Pancreas (tissue), 10 donors: ENCODE data around the gene ZNF324B. TPM values are rescaled to one million over a fixed set of nuclear protein-coding genes. Genes with fewer than 3 reads are reported as not detected.

ENCODE experiments used
- ATAC-seq, 4 donors: fragments of 200-7000 bp; cut with Tn5 transposase; one replicate each; pipeline versions ENCODE4 v1.8.0 to v1.9.1; 2020; ENCODE audit warnings: mild to moderate bottlenecking in 4 of 4, moderate library complexity in 4 of 4
- DNase-seq, 6 donors: peaks; one replicate each; pipeline ENCODE4 v3.0.0-alpha.2; 2020
- FAIRE-seq: peaks from 2 replicates; lab custom pipeline; 2012; peaks lifted over from hg19 to GRCh38; lab: Jason Lieb, UNC
- H3K27ac ChIP-seq, 4 donors: fragments of 200-600 bp; sonication (generic); 1 replicate in 3 of 4; 2 replicates in 1 of 4; pipeline versions ENCODE4 v1.5.0 to v1.8.0; 2020
- H3K27me3 ChIP-seq, 4 donors: fragments of 200-600 bp; one replicate each; pipeline ENCODE4 v1.8.0; 2021
- H3K36me3 ChIP-seq, 3 donors: fragments of 200-600 bp; sonication (generic) in 1 of 3; one replicate each; pipeline versions ENCODE4 v1.5.0 to v1.8.0; 2020 to 2021
- H3K4me1 ChIP-seq, 3 donors: fragments of 200-600 bp; one replicate each; pipeline ENCODE4 v1.8.0; 2021
- H3K4me3 ChIP-seq, 4 donors: fragments of 200-600 bp; sonication (generic) in 2 of 4; one replicate each; pipeline versions ENCODE4 v1.5.0 to v1.8.0; 2020 to 2021
- H3K9me3 ChIP-seq, 4 donors: fragments of 200-600 bp; one replicate each; pipeline ENCODE4 v1.8.0; 2021
- CTCF ChIP-seq, 4 donors: fragments of 200-600 bp; sonication (generic) in 3 of 4; IDR thresholded peaks; one replicate each; pipeline versions ENCODE4 v1.5.0 to v1.8.0; 2021; ENCODE audit warnings: antibody characterized with exemption in 4 of 4
- WGBS, 2 donors: extraction: QIAGEN DNeasy Blood & Tissue Kit; methylation state at CpG; one replicate each; pipeline ENCODE4 v1.1.7; 2013; 5-methylcytosine and 5-hydroxymethylcytosine counted together
- intact Hi-C, 3 donors: fragments of 100-400 bp; cut with DNase I; formaldehyde crosslinking; loops; one replicate each; pipeline versions ENCODE4 v1.11.1 to v1.14.2; 2022
- polyA plus RNA-seq, 2 donors: library from polyadenylated mRNA; stranded (reverse); fragments of 200-250 nt; gene quantifications; one replicate each; pipeline ENCODE4 v1.2.3, GENCODE V29; 2013
- total RNA-seq, 6 donors: library from RNA; stranded (reverse); fragmentation: NEBNext Ultra II Directional in 4 of 6; extraction: Animal tissue kit (Norgen Biotek cat#: 25700) in 4 of 6; gene quantifications; one replicate each; pipeline versions ENCODE4 v1.2.1 to v1.2.4, GENCODE V29; 2021 to 2023
- donor health status: healthy with polysubstance abuse.
- donor health status: DM: no; HTN: no; CAD: no; lungs with moderate emphysema.
- donor health status: DM: no; HTN: no; CAD: no.
- donor health status: control.
- donor health status: control.
- donor health status: Bipolar disorder and iron deficiency.
- donor health status: DM: yes; HTN: yes; CAD: no.
- donor health status: DM: no; HTN: no; CAD: no.
- donor health status: DM: no; HTN: no; CAD: no.
- donor health status: DM: yes; HTN: yes; CAD: no.

Gene ZNF324B
- total and polyA plus RNA-seq, 8 donors = 3.0 to 5.6 (median 4.1) TPM

GRCh38 chr19:58453743-58454142, 2.3 kb downstream of the ZNF324B start:
- Histone ChIP-seq H3K27ac (no peak overlapping the region), H3K9me3 (no peaks in the 10 kb centered on the region), H3K36me3 (no peaks in the 10 kb centered on the region), H3K4me1 (peaks cover 0 to 3% (median 0%) of the 10 kb centered on the region in 3 donors), H3K27me3 (no peaks in the 10 kb centered on the region), H3K4me3 (no peak overlapping the region)
- TF ChIP-seq CTCF (IDR thresholded peaks at IDR 0.05) = no peak
- intact Hi-C loops = no loop called here
- WGBS, 2 donors = 93 to 94% methylated on average over 6 of the region's 6 CpGs
- ATAC-seq (no peak), FAIRE-seq (no peak), DNase-seq (no peak)

GRCh38 chr19:58455306-58455705, 3.9 kb downstream of the ZNF324B start:
- DNase-seq (no peak), FAIRE-seq (no peak)
- 95% methylated on average over 17 to 21 of the region's 21 CpGs for WGBS, 2 donors

GRCh38 chr19:58456111-58456510, 4.7 kb downstream of the ZNF324B start:
- H3K27ac ChIP-seq = no peak overlapping the region
- H3K4me3 ChIP-seq = no peak overlapping the region
- no peak for ATAC-seq
- H3K4me1 ChIP-seq = no peaks in the 10 kb centered on the region
- no peaks in the 10 kb centered on the region for H3K27me3 ChIP-seq
- DNase-seq = no peak
- H3K36me3 ChIP-seq = no peaks in the 10 kb centered on the region
- intact Hi-C loops = no loop called here
- no peak for TF ChIP-seq CTCF (IDR thresholded peaks at IDR 0.05)
- H3K9me3 ChIP-seq = no peaks in the 10 kb centered on the region
- FAIRE-seq = no peak
- WGBS, 2 donors = 95 to 100% methylated on average over 35 of the region's 35 CpGs

More at GRCh38 chr19:58455306-58455705, 3.9 kb downstream of the ZNF324B start:
- Histone ChIP-seq H3K4me3 (no peak overlapping the region), H3K36me3 (no peaks in the 10 kb centered on the region), H3K27ac (no peak overlapping the region), H3K9me3 (no peaks in the 10 kb centered on the region), H3K27me3 (no peaks in the 10 kb centered on the region), H3K4me1 (peaks cover 0 to 3% (median 0%) of the 10 kb centered on the region in 3 donors)
- TF ChIP-seq CTCF (IDR thresholded peaks at IDR 0.05) = no peak
- ATAC-seq = no peak
- intact Hi-C loops = no loop called here

GRCh38 chr19:58460039-58460438, 8.6 kb downstream of the ZNF324B start:
- no peaks in the 10 kb centered on the region for H3K9me3 ChIP-seq
- intact Hi-C loops = no loop called here
- no peak overlapping the region for H3K27ac ChIP-seq
- H3K27me3 ChIP-seq = no peaks in the 10 kb centered on the region
- WGBS, 2 donors = 83 to 100% methylated on average over 2 of the region's 2 CpGs
- no peak for ATAC-seq
- no peak overlapping the region for H3K4me3 ChIP-seq
- FAIRE-seq = no peak
- TF ChIP-seq CTCF (IDR thresholded peaks at IDR 0.05) = no peak
- no peak for DNase-seq
- H3K4me1 ChIP-seq = no peaks in the 10 kb centered on the region
- H3K36me3 ChIP-seq = no peaks in the 10 kb centered on the region

GRCh38 chr19:58466089-58466759, 14.8 kb downstream of the ZNF324B start:
- FAIRE-seq (no peak), DNase-seq (no peak), ATAC-seq (peak; percentile 39 to 54 (median 52))
- no peak for TF ChIP-seq CTCF (IDR thresholded peaks at IDR 0.05)
- Histone ChIP-seq H3K4me3 (peak overlapping the region; percentile 96 to 100 (median 98)), H3K27ac (peak overlapping the region in 1 of 4 donors; percentile 54), H3K4me1 (peaks cover 0 to 5% (median 0%) of the 10 kb centered on the region in 3 donors), H3K36me3 (peaks cover 0 to 3% (median 0%) of the 10 kb centered on the region in 3 donors), H3K9me3 (no peaks in the 10 kb centered on the region), H3K27me3 (no peaks in the 10 kb centered on the region)
- intact Hi-C loops = no loop called here
- 31 to 33% methylated on average over 20 of the region's 20 CpGs for WGBS, 2 donors
